ENCODE measurements around the gene HOMER1.

GRCh38 chr5:79487251-79487650 is 26.7 kb downstream of the HOMER1 start:
- no peak for TF ChIP-seq POLR2A (IDR thresholded peaks at IDR 0.05; ENCODE audit: low read depth, low read length)
- no peak for TF ChIP-seq POLR2AphosphoS5 (IDR thresholded peaks at IDR 0.05; ENCODE audit: low read depth, low read length)
